GM12878 (cell line): ENCODE results near the gene DDX31. TPM values are rescaled to one million over a fixed set of nuclear protein-coding genes. Genes with fewer than 3 reads are reported as not detected.

Source experiments
- ATAC-seq: fragments of 200-7000 bp; cut with Tn5 transposase; 3 replicates; pipeline ENCODE4 v1.9.1; 2020; ENCODE audit warnings: mild to moderate bottlenecking, moderate library complexity
- BruUV-seq: library from RNA; stranded (reverse); fragments of 400-500 nt; replicated peaks from 2 replicates; lab custom pipeline; 2021; lab: Mats Ljungman, UMichigan
- CTCF ChIA-PET: fragments of 300-600 bp; sonication (Branson Sonifier 250); formaldehyde crosslinking; extraction: SDS; loops from one replicate; lab custom pipeline; 2021; ENCODE audit warnings: inconsistent platforms; lab: Yijun Ruan, JAX
- POLR2A ChIA-PET: fragments of 350-600 bp; formaldehyde crosslinking; extraction: SDS; loops from one replicate; lab custom pipeline; 2021; ENCODE audit warnings: inconsistent platforms; lab: Charles Lee
- RAD21 ChIA-PET: fragments of 300-600 bp; sonication (Branson Sonifier 250); formaldehyde crosslinking; loops from one replicate; lab custom pipeline; 2023; ENCODE audit warnings: antibody characterized with exemption; ENCODE audit not compliant: unreplicated experiment; lab: Charles Lee
- SMC1A ChIA-PET: fragments of 300-600 bp; sonication (Branson Sonifier 250); formaldehyde crosslinking; loops from one replicate; lab custom pipeline; 2023; ENCODE audit not compliant: unreplicated experiment, uncharacterized antibody; lab: Charles Lee
- DNase-seq: peaks from one replicate; pipeline ENCODE4 v3.0.0-alpha.2; 2011; ENCODE audit warnings: low read depth, low spot score
- FAIRE-seq: peaks from 3 replicates; lab custom pipeline; 2011; peaks lifted over from hg19 to GRCh38; lab: Jason Lieb, UNC
- H2AFZ ChIP-seq: 2 replicates; pipeline ENCODE4 v1.6.0; 2011; ENCODE audit warnings: low read depth, low read length, control low read depth; ENCODE audit not compliant: control insufficient read depth
- H3K27ac ChIP-seq: 2 replicates; pipeline ENCODE4 v1.5.1; 2011; ENCODE audit warnings: control low read depth; ENCODE audit not compliant: control insufficient read depth, insufficient read depth
- H3K27me3 ChIP-seq, 2 experiments: replicated peaks in 1 of 2; 2 replicates each; pipeline versions ENCODE4 v1.6.0 to v1.6.1; 2011; ENCODE audit warnings: low read length in 1 of 2; ENCODE audit not compliant: control insufficient read depth in 2 of 2, insufficient read depth in 2 of 2
- H3K36me3 ChIP-seq, 2 experiments: 2 replicates each; pipeline ENCODE4 v1.5.1; 2011; ENCODE audit warnings: low read length in 1 of 2; ENCODE audit not compliant: control insufficient read depth in 2 of 2, insufficient read depth in 2 of 2
- H3K4me1 ChIP-seq: 2 replicates; pipeline ENCODE4 v1.6.1; 2011; ENCODE audit warnings: mild to moderate bottlenecking, low read length, moderate library complexity, mixed read lengths; ENCODE audit not compliant: control insufficient read depth, insufficient read depth
- H3K4me2 ChIP-seq: 2 replicates; pipeline ENCODE4 v1.6.0; 2011; ENCODE audit warnings: control low read depth; ENCODE audit not compliant: control insufficient read depth, insufficient read depth
- H3K4me3 ChIP-seq: fragments of 200-600 bp; sonication (generic); 2 replicates; pipeline ENCODE4 v1.5.1; 2016
- H3K79me2 ChIP-seq: 2 replicates; pipeline ENCODE4 v1.6.0; 2011; ENCODE audit warnings: low read length; ENCODE audit not compliant: control insufficient read depth, insufficient read depth
- H3K9ac ChIP-seq: 2 replicates; pipeline ENCODE4 v1.8.0; 2011; ENCODE audit warnings: low read length, control low read depth, mixed read lengths; ENCODE audit not compliant: control insufficient read depth, insufficient read depth
- H3K9me3 ChIP-seq: replicated peaks from 3 replicates; pipeline ENCODE4 v1.5.1; 2011; ENCODE audit warnings: mild to moderate bottlenecking, low read length; ENCODE audit not compliant: control insufficient read depth, insufficient read depth
- H4K20me1 ChIP-seq: 2 replicates; pipeline ENCODE4 v1.6.0; 2011; ENCODE audit not compliant: control insufficient read depth, insufficient read depth
- CHD2 ChIP-seq: IDR thresholded peaks from 2 replicates; pipeline ENCODE4 v1.6.1; 2011; ENCODE audit warnings: low read depth, low read length, improper control_type of control experiment, borderline replicate concordance
- EGR1 ChIP-seq, 2 experiments: IDR thresholded peaks; 1 replicate in 1 of 2; 2 replicates in 1 of 2; pipeline ENCODE4 v1.6.1; 2011 to 2012; ENCODE audit warnings: low read depth in 2 of 2, low read length in 2 of 2, borderline replicate concordance in 1 of 2, mild to moderate bottlenecking in 1 of 2, moderate library complexity in 1 of 2
- EZH2 ChIP-seq: IDR thresholded peaks from 2 replicates; pipeline ENCODE4 v1.6.1; 2012; ENCODE audit warnings: low read depth, mild to moderate bottlenecking, control low read depth, inconsistent platforms, low read length, borderline replicate concordance; ENCODE audit not compliant: control insufficient read depth
- NFXL1 ChIP-seq: fragments of 450-650 bp; IDR thresholded peaks from 2 replicates; pipeline ENCODE4 v1.6.1; 2017; ENCODE audit warnings: antibody characterized with exemption, mild to moderate bottlenecking, borderline replicate concordance
- PAX5 ChIP-seq: IDR thresholded peaks from 2 replicates; pipeline ENCODE4 v1.6.1; 2011; ENCODE audit warnings: low read depth, low read length, borderline replicate concordance
- WGBS: methylation state at CpG from one replicate; pipeline ENCODE4 v1.1.6; 2016; ENCODE audit warnings: low lambda C conversion rate; ENCODE audit not compliant: insufficient replicate concordance, insufficient coverage; ENCODE audit errors: missing lambda C conversion rate; 5-methylcytosine and 5-hydroxymethylcytosine counted together
- in situ Hi-C: fragments of 300-500 bp; cut with MboI; formaldehyde crosslinking; loops from 9 replicates; pipeline ENCODE4 v1.14.3; 2018; ENCODE audit warnings: mixed read lengths
- intact Hi-C: fragments of 100-400 bp; cut with micrococcal nuclease; formaldehyde crosslinking; loops from one replicate; pipeline ENCODE4 v1.14.2; 2022; ENCODE audit not compliant: unreplicated experiment
- polyA plus RNA-seq, 11 experiments: library from polyadenylated mRNA; depleted of rRNA in 4 of 11; unstranded in 6 of 11; stranded (reverse) in 5 of 11; fragments of >200 nt; fragmentation: Nextera tagmentation in 4 of 11; fragmentation: Illumina TruSeq in 1 of 11; extraction: Ambion mirVana in 4 of 11; extraction: Trizol in 1 of 11; gene quantifications; 1 replicate in 1 of 11; 2 replicates in 10 of 11; pipeline versions ENCODE4 v1.2.1 to v1.2.3, GENCODE V29; 2011 to 2016; ENCODE audit warnings: inconsistent platforms in 2 of 11, missing spikeins in 2 of 11, low read depth in 1 of 11
- total RNA-seq, 4 experiments: library from RNA; depleted of rRNA in 3 of 4; stranded (reverse); fragments of >200 nt in 3 of 4; fragmentation: Illumina TruSeq in 1 of 4; extraction: Trizol in 1 of 4; gene quantifications; 2 replicates each; pipeline versions ENCODE4 v1.2.1 to v1.2.3, GENCODE V29; 2013 to 2021
- TF ChIP-seq, protein P1 (sequence below), 3 experiments: IDR thresholded peaks in 2 of 3; conservative IDR thresholded peaks in 1 of 3; 2 replicates each; pipeline ENCODE4 v1.5.1; 2011; ENCODE audit warnings: low read depth in 3 of 3, low read length in 3 of 3, mild to moderate bottlenecking in 3 of 3, control low read depth in 2 of 3, moderate library complexity in 2 of 3, inconsistent platforms in 1 of 3, mixed read lengths in 1 of 3; ENCODE audit not compliant: control insufficient read depth in 2 of 3, insufficient read depth in 1 of 3; ENCODE audit errors: extremely low read depth in 1 of 3

Gene DDX31
- total and polyA plus RNA-seq, 10 of the 15 experiments (the other 5 are each of a cell fraction or from before 2014, with no cell fraction given), result 12.1 to 30.8 (median 20.8) TPM

DNA sequence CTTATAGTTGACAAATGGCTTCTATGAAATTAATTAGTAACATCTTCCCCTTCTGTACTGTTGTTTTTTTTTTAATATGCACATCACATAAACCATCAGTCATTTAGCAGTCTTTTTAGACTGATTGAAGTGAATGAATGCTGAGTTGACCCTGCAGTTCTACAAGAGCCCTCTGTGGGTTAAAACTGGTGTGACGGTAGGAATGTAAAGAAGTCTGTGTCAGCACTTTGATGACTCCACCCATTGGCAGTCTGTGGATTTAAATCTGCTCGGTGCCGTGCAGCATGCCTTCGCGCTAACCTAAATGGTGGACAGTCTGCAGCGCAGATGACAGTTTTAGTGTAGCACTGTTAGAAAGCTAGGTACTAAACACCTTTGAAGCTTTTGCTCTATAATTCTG lies 3.6 kb upstream of the DDX31 start:
- Histone ChIP-seq H3K4me1 (no peaks in the 10 kb centered on the region; the same call in 1 of the 2 replicates), H3K36me3 (peaks cover 2 to 5% of the 10 kb centered on the region in 2 experiments; a peak in 3 of 4 replicates), H3K9me3 (no peaks in the 10 kb centered on the region), H3K27me3 (no peaks in the 10 kb centered on the region), H2AFZ (no peak overlapping the region), H3K4me2 (peak overlapping the region; percentile 50), H3K4me3 (peak overlapping the region; percentile 24; the same call in 1 of the 2 replicates), H3K79me2 (peaks cover 81% of the 10 kb centered on the region), H4K20me1 (no peaks in the 10 kb centered on the region), H3K9ac (no peak overlapping the region), H3K27ac (no peak overlapping the region)
- RAD21 ChIA-PET, result no interaction called here
- POLR2A ChIA-PET, result interaction anchor here (0.6 to 1.4 kb wide), 2 partner anchors 9 to 11 kb away, joined by 3 read pairs; no protein-coding TSS in a partner anchor
- in situ Hi-C loops (no loop called here), intact Hi-C loops (loop anchor here (10.0 kb wide), 1 partner anchor 231 kb away; no protein-coding TSS in a partner anchor)
- CTCF ChIA-PET, result interaction anchor here (1.0 kb wide), 1 partner anchor 9 kb away, joined by 3 read pairs; no protein-coding TSS in a partner anchor
- TF ChIP-seq EZH2 (no peak), PAX5 (peak; percentile 78), NFXL1 (no peak), CHD2 (no peak), EGR1 (IDR thresholded peaks at IDR 0.05; ENCODE audit: borderline replicate concordance in 1 of 2, low read depth in 2 of 2, low read length in 2 of 2) (no peak)
- TF ChIP-seq, protein P1, sequence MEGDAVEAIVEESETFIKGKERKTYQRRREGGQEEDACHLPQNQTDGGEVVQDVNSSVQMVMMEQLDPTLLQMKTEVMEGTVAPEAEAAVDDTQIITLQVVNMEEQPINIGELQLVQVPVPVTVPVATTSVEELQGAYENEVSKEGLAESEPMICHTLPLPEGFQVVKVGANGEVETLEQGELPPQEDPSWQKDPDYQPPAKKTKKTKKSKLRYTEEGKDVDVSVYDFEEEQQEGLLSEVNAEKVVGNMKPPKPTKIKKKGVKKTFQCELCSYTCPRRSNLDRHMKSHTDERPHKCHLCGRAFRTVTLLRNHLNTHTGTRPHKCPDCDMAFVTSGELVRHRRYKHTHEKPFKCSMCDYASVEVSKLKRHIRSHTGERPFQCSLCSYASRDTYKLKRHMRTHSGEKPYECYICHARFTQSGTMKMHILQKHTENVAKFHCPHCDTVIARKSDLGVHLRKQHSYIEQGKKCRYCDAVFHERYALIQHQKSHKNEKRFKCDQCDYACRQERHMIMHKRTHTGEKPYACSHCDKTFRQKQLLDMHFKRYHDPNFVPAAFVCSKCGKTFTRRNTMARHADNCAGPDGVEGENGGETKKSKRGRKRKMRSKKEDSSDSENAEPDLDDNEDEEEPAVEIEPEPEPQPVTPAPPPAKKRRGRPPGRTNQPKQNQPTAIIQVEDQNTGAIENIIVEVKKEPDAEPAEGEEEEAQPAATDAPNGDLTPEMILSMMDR (IDR thresholded peaks at IDR 0.05 in 2 of 3, conservative IDR thresholded peaks at IDR 0.05 in 1 of 3; ENCODE audit: control insufficient read depth in 2 of 3, extremely low read depth in 1 of 3, insufficient read depth in 1 of 3, low read depth in 3 of 3, low read length in 3 of 3), result peak in 1 of 3 experiments; percentile 28; a peak in 1 of 6 replicates
- SMC1A ChIA-PET, result interaction anchor here (2.1 kb wide), 1 partner anchor 18 kb away, joined by 8 read pairs; no protein-coding TSS in a partner anchor
- no peak for FAIRE-seq
- DNase-seq, result no peak
- BruUV-seq, result no TSS peak
- 78% methylated on average over 6 of the region's 6 CpGs for WGBS
- peak; percentile 33 for ATAC-seq
